Measurements from ENCODE around the gene PTGIS.

Gene PTGIS

DNA sequence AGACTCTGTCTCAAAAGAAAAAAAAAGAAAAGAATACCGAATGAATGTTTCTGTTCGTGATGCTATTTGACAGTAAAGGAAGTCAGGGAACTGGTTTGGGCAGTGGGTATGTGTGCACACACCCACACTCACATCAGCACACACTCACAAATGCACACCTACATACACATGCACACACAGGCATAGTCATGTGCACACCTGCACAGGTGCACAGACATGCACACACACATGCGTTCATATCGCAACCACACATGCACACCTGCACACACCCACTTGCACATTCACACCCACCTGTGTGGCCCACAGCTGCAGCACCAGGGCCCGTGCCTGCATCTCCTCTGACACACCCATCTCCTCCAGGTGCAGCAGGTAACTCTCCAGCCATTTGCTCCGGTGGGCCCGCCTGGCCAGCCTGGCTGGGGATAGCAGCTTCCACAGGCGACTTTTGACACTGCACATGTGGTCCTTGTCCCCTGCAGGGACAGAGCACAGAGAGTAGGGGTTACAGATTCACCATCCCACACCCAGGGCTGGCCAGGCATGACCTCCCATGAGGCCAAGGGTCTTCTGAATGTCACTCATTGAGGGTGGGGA, 44.1 kb downstream of the PTGIS start:
- no peak for DNase-seq

DNA sequence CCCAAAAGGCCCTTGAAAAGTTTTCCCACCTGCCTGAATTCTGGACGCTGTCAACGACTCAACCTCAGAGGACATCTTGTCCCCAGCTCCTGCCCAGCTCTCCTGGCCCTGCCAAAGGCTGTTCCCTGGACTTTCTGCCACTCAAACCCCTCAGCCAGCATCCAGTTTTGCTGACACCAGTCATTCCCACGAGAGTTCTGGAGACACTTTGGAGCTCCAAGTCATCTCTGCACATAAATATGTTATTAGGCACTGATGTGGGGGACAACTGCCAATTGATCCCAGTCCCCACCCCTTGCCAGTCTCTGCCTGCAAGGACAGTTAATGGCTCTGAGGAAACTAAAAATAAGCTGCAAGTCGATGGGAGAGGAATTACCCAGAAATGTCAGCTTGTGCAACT, 46.6 kb downstream of the PTGIS start:
- DNase-seq = no peak

DNA sequence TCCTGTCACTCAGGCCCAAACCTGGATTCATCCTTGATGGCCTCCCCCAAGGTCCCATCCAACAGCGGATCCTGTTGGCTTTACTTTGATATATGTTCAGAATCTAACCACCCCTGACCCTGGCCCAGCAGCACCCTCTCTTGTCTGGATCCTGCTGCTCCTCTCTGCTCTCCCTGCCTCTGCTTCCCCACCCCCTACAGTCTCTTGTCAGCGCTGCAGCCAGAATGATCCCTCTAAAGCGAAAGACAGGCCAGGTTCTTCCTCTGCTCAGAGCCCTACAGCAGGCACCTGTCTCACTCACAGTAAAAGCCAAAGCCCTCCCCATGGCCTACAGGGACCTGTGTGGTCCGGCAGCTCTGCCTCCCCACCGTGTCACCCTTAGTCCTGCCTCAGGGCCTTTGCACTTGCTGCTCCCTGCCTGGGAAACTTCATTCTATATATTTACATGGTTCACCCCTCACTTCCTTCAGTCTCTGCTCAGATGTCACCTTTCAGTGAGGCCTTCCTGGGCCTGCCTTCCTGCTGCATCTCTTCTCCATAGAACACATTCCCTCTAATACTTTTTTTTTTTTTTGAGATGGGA, 48.1 kb downstream of the PTGIS start:
- no peak for DNase-seq

DNA sequence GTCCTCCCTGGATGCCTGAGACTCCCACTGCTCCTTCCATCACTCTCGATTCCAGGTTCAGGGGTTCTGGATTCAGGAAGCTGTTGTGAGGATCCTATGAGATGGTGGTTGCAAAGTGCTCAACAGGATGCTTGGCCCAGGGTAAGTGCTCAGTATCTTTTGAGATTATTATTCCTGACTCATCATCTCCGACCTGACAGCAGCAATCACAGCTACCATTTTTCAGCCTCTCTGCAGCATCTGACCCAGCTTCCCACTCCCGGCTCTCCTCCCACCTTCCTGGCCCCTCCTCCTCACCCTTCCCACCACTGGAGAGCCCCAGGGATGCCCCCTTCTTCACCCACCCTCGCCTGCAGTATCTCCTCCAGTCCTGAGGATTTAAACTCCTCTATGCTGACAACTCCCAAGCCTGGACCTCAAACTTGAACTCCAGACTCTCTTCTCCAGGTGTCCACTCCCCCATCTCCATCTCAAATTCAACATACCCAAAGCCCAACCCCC, 48.7 kb downstream of the PTGIS start:
- no peak for DNase-seq

DNA sequence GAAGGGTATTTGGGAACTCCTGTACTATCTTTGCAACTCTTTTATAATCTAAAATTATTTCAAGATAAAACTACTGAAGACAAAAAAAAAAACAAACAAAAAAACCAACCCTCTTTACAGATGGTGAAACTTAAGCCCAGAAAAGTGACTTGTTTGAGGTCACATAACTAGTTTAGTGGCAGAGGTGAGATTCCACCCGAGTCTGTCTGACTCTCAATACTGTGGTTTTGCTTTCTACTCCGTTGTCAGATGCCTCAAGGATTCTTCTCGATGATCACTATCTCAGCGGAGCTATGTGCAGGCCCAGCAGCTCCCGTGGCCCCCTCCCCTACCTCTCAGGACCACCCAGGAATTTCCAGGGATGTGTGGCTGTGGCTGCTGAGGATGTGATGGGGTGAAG, 49.4 kb downstream of the PTGIS start:
- DNase-seq = no peak

DNA sequence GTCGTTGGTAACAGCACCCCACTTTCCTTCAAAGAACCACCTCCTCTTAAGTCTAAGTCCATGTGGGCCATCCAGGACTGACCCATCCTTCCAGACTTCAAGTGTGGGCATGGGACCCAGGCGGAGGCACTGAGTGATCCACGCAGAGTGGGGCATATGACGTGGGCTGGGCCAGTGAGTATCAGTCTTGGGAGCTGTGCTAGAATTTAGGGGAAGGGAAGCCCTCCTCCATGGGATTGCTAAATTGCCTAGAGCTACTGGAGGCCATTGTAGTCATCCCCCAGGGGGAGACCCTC, 50.2 kb downstream of the PTGIS start:
- DNase-seq = no peak

DNA sequence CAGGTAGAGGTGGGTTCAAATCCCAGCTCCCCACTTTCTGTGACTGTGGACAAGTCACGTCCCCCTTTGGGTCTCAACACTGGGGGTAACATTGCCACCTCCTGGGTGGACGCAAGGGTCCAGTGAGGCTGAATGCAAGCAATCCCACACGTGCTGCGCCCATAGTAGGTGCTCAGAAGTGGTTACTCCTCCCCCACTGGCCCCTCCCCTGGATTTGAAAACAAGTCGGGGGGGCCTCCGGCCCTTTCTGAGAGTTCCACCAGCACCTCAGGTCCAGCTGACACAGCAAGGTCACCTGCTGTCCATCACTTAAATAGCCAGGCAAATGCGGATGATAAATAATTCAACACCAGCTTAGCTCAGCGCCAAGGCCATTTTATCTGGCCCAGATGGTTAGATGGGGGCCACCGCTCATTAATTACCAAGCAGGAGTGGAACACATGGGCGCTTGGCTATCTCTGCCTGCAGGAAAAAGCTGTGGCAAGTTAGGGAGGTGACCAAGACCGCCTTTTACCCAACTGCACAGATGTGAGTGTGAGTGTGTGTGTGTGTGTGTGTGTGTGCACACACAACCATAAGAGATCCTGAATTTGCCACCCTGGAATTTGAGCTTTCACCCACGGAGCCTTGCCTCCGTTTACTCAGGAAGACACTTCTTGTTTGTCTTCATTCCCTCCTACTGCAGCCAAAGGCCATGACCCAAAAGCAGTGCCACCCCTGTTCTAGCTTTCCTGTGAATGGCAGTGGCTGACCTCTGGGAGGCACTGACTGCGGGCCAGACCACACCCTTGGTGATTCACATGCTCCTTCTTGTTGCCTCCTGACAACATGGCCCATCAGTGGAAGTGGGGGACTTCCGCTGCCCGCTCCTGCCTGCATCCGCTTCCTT, 50.8 kb downstream of the PTGIS start:
- DNase-seq = no peak

DNA sequence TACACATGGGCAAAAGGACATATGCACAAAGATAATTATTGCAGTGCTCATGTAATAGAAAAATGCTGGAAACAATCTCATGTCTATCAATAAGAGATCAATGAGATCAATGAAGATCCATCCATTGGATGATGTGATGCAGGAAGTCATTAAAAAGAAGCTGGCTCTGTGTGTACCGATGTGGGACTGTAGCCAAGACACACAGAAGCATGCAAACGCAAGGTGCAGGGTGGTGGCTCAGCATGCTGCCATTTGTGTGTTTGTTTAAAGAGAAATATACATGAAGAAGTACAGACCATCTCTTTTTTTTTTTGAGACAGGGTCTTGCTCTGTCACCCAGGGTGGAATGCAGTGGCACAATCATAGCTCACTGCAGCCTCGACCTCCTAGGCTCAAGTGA, 52.4 kb downstream of the PTGIS start:
- no peak for DNase-seq

DNA sequence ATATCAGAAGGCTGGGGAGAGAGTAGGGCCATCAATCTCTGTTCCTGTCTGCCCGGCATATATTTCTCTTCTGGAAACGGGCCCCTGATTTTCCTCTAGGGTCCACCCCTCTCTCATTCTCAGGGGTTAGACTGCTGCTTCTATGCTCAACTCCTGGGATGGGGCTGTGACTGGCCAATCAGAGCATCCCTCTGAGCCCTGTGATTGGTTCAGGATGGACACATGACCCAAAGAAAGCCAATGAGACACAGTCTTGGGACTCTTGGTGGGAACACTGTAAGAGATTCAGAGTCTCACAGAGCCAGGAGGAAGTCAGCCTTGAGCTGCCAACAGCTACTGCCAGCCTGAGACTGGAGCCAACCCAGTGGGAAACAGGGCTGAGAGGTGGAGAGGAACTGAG, 54.4 kb downstream of the PTGIS start:
- DNase-seq = no peak

DNA sequence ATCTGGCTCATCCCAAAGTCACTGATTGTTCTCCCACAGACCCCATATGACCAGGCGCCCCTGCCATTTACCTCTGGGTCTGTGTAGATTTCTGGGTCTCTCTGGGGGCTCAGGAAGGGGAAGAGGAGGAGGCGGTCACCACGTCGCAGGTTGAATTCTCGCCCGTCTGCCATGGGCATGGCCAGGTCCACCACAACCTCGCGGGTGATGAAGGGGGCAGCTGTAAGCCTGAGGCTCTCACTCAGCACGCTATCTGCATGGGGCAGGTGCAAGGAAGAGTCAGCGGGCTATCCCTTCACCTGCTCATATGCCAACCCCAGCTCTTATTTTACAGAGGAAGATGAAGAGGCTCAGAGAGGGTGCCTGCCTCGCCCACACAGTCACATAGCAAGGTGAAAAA, 54.9 kb downstream of the PTGIS start:
- no peak for DNase-seq

DNA sequence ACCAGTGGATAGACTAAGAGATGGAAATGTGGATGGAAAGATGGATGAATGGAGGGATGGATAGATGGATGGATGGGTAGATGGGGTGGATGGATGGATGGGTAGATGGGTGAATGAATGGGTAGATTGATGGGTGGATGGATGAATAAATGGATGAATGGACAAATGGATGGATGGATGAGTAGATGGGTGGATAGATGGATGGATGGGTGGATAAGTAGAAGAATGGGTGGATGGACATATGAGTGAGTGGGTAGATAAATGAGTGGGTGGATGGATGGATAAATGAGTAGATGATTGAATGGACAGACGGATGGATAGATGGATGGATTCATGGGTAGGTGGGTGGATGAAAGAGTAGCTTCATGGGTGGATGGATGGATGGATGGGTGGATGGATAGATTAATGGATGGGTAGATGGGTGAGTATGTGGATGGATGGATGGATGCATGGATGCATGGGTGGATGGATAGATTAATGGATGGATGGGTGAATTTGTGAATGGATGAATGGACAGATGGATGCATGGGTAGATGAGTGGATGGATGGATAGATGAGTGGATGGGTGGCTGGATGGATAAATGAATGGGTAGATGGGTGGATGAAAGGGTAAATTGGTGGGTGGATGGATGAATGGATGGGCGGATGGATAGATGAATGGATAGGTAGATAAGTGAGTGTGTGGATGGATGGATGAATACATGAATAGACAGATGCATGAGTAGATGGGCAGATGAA, 56.0 kb downstream of the PTGIS start:
- DNase-seq = no peak

DNA sequence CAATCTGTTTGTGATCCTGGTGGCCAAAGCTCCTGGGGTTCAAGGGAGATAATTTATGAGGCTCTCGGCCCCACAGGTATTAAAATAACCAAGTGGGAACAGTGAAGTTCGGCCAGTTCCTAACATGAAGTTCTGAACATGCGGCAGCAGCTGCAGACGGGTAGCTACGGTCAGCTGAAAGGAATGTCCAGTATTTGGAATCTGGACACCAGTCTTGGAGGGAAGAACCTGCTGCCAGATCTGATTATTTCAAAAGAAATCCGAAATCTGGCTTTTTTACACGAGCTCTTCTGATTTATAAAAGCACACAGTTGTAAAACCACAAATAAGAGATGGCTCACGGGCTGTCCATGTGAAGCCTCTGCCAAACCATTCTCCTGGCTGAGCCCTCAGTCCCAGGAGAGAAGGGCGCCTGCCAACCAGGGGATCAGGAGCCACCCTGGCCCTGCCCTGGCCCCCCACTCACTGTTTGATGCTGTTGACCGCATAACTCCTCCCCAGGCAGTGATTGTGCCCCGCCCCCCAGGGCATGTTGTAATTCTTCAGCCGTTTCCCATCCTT, 57.3 kb downstream of the PTGIS start:
- no peak for DNase-seq

DNA sequence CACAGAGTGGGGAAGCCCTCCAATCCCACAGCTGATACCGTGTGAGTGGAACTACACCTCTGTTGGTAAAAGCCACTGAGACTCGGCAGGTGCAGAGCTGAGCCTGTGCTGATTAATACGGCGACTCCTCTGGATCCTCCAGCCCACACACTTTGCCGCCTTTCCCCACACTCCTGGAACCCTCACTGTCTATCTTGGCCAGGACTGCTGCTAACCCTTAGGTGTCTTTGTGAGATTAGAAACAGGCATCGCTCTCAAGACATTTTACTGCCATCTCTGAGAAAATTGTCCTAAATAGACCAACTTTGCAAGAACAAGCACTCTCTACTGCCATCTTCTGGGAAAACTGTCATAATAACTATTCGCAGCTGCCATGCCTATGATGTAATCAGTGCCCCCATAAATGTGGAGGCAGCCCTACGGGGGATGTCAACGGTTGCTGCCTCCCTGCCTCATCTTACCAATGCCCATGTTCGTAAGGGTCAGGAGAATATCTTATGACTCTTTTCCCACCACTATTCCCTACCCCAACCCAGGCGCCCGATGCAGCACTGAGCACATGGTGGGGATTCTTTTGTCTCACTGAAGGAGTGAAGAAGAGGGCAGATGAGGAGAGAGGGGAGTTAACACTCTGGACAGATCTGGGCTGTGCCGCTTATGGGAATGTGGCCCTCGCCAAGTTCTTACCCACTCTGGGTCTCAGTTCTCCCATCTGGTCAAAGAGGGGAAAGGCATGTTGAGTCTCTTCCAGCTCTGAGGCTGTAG, 59.3 kb downstream of the PTGIS start:
- no peak for DNase-seq

DNA sequence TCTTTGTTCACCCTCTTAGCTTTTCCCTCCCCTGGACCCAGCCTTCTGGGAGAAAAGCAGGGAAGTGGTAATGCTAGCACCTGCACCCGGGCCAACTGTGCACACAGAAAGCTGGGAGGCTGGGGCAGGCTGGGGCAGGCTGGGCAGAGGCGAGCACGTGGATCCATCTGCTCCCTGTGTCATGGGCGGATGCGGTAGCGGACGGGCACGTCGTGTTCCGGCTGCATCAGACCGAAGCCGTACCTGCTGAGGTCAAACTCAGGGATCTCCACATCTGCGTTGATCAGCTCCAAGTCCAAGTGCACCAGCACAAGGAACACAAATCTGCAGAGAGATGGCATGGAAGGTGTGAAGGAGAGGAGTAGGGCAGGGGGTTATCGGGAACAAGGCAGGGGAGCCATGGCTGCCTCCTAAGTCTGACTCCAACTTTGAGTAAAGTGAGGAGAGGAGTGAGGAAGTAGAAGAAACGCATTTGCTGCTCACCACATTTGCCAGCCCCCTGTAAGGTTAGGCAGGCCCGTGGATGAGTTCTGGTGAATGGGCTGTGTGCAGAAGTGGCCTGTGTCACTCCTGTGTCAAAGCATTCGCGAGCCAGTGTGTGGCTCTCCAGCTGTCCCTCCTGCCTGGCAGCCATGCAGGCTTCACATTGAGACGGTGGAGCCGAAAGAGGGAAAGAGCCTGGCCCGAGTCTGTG, 60.0 kb downstream of the PTGIS start:
- no peak for DNase-seq

DNA sequence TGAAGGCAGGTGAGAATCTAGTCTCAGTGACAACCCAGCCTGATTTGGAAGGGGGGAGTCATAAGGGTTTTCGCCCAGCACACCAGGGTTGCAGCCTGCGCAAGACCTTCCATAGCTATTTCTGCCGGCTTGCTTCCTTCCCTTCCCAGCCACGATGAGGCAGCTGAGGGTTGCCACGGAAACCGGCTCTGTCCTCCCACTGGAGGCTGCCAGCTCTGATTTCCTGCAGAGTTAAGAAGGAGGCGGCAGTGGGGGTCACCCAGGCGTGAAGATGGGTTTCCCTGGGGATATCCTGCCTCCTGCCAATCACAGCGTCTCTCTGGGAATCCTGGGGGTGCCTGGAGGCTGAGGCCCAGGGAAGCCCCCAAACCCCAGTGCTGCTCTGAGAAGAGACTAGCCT, 62.4 kb downstream of the PTGIS start:
- DNase-seq = no peak

DNA sequence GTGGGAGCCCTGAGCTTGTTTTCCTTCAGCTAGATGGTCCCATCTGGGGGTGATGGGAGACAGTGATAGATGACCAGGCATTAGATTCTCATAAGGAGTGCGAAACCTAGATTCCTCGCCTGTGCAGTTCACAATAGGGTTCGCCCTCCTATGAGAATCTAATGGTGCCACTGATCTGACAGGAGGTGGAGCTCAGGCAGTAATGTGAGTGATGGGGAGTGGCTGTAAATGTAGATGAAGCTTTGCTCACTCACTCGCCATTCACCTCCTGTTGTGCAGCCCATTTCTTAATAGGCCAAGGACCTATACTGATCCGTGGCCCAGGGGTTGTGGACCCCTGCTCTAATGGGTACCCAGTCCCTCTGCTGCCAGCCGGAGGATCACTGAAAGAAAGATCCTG, 64.8 kb downstream of the PTGIS start:
- no peak for DNase-seq

DNA sequence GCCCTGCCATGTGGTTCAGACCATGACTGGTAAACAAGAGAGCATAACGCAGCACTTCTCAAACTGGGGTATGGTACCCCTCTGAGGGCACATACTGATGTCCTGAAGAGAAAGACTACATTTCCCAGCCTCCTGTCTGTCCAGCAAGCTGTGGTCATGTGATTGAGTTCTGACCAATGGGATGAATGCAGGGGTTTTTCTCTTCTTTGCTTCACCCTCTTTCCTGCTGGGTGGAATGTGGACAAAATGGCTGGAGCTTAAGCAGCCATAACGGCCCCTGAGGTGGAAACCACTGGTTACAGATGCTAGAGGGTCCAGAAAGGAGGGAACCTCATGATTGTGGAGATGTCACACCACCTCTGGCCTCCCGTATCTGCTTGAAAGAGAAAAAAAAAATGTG, 66.0 kb downstream of the PTGIS start:
- DNase-seq = no peak

DNA sequence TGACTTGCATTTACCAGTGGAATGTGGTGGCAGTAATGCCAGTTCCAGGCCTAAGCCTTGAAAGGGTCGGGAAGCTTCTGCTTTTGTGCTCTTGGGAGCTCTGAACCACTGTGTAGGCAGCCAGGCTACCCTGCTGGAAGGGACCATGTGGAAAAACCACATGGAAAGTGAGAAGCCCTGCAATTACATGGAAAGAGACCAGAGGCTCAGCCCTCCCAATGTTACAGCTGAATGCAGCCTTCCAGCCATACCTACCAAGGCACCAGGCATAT, 70.6 kb downstream of the PTGIS start:
- DNase-seq = no peak

DNA sequence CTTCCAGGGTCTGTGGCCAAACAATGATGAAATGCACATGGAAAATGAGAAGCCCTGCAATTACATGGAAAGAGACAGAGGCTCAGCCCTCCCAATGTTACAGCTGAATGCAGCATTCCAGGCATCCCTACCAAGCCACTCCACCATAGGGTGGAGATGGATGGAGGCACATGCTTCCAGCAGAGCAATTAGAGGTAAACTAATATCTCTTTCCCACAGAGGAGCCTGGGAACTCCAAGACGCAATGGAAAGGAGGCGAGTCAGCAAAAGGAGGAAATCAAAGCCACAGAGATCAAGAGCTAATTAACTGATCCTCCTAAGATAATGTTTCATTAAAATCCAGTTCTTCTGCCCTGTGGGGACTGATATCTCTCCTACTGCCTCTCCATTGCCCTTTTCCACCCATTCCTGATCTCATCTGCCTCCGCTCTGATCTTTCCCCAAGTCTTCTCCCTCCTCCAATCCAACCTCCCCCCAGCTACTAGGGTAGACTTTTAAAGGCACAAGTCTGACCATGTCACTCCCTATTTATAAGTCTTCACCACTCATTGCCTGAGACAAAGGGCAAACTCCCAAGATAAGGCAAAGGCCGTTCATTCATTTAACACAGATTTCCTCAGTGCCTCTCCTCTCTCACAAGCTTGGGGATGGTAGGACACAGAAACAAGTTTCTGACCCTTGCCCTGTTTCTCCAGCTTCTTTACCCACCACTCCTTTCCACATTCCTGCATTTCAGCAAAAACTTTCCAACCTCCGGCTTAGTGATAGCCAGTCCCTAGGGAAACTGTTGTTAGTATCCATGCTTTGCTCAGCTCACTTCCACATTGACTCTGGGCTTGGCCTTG, 71.2 kb downstream of the PTGIS start:
- DNase-seq = no peak

DNA sequence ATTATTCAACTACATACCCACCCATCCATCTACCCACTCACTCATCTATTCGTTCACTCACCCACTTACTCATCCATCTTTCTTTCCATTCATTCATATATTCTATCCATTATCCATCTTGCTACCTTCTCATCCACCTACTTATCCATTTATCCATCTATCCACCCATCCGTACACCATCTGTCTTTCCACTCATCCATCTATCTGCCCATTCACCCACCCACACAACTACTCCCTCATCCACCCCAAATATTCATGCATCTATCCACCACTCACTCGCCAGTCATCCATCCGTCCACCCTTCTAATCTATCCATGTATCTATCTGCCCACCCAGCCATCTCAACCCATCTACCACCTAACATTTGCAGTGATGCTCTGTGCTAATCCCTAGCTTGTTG, 71.9 kb downstream of the PTGIS start:
- DNase-seq = no peak

DNA sequence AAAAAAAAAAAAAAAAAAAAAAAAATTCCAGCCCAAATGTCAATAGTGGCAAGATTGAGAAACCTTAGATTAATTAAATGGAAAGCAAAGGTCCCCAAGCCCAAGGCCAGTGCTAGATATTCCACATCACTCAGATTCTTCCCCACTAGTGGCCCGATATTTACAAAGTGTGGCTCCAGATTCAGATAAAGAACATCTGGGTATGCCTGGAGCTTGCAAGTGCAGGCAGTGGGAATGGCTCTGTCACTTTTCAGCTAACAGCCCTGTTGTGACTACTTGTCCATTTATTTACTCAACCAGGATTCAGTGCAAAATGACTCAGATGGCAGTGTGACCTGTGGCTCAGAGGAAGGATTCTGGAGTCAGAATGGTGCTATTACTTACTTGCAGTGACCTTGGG, 77.2 kb downstream of the PTGIS start:
- DNase-seq = no peak

Measured in activated gamma-delta T cell treated with Interleukin-2 at 50 U/mL for 16 hours (primary cell).